ENCODE results near the gene ZNF391.
"Not testable (repeated sequence)": the region's sequence is repeated elsewhere in the genome, so short reads cannot be mapped to it uniquely, and the experiment has no call there.

The ZNF391 gene

DNA sequence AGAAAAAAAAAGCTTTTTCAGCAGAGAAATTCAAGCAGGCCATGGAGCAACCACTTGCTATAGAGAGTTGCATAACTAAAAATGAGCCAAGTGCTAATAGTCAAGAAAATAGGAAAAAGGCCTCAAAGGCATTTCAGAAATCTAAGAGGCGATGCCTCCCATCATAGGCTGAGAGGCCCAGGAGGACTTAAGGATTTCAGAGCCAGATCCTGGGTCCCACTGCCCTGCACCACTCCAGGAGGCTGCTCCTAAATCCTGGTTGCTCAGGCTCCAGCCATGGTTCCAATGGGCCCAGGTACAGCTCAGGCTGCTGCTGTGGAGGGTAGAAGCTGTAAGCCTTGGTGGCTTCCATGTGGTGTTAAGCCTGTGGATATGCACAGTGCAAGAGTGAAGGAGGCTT is 5.5 kb downstream of the ZNF391 start:
- in situ Hi-C loops (cut with HindIII; ENCODE audit: low pct_unique_long_range_greater_than_20kb, low sequenced_read_pairs) = no loop called here
- no peak for DNase-seq (ENCODE audit: low read depth in 1 of 2, low spot score in 1 of 2)

DNA sequence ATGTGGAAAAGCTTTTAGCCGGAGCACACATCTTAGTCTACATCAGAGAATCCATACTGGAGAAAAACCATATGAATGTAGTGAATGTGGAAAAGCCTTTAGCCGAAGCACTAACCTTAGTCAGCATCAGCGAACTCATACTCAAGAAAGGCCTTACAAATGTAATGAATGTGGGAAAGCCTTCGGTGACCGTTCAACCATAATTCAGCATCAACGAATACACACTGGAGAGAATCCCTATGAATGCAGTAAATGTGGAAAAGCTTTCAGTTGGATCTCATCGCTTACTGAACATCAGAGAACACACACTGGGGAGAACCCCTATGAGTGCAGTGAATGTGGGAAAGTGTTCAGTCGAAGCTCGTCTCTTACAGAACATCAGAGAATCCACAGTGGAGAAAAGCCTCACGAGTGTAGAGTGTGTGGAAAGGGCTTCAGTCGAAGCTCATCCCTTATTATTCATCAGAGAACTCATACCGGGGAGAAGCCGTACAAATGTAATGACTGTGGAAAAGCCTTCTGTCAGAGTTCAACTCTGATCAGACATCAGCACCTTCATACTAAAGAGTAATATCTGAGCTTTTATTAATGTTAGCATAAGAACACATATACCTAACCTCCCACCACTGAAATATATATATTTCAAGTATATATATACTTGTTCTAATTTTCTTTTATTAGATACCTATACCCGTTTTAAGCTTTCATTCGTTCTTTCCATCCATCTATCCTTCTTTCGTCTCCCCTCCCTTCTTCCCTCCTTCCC is 12.5 kb downstream of the ZNF391 start:
- in situ Hi-C loops (cut with HindIII; ENCODE audit: low pct_unique_long_range_greater_than_20kb, low sequenced_read_pairs) = no loop called here
- DNase-seq (ENCODE audit: low read depth in 1 of 2, low spot score in 1 of 2) = no peak
- TF ChIP-seq JUND (IDR thresholded peaks at IDR 0.05; ENCODE audit: low read depth) = no peak

More for the DNA sequence above, 5.5 kb downstream of the ZNF391 start:
- no peak for TF ChIP-seq JUND (IDR thresholded peaks at IDR 0.05; ENCODE audit: low read depth)

DNA sequence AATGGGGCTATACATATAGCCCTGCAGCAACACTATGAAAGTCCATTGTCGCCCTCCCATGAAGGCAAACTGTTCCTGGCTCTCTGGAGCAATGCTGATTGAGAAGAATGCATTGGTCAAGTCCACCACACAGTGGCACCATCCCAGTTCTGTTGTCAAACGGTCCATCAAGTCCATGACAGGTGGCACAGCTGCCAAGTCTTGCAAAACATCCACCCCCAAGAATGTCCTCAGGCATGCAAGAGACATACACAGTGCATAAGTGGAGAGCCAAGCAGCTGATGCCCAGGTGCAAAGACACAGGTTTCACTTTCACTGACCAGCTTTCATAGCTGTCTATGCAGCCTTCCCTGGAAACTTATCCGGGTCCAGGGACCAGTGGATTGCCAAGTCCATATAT is 17.5 kb downstream of the ZNF391 start:
- no peak for TF ChIP-seq JUND (IDR thresholded peaks at IDR 0.05; ENCODE audit: low read depth)
- DNase-seq (ENCODE audit: low read depth in 1 of 2, low spot score in 1 of 2) = peak in 1 of 2 experiments; percentile 83
- in situ Hi-C loops (cut with HindIII; ENCODE audit: low pct_unique_long_range_greater_than_20kb, low sequenced_read_pairs) = no loop called here

DNA sequence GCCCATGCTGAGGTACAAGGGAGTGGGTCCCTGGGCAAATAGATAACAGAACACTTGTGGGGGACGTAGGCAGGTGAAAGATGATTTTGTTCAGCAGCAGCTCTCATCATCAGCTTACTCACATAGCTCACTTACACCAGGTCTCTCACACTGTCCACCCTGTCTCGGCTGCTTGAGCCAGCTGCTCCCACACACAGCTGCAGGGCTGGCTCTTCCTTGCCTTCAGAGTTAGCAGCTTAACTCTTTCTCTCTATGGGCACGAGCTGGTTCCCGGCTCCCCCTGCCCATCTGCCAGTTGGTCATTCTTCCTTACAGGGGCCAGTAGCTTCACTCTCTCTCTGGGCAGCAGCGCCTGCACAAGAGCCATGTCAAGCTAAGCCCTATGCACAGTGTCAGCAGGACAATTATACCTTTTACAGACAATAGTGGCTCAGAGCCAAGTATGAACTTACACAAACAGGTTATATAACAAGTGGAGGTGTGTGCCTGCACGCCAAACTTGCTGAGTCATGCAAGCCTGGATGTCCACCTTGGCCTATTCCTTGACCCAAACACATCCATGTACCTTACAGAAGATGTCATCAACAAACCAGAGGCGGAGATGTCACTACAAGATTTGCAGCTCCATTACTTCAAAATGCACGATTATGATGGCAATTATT is 18.7 kb downstream of the ZNF391 start:
- in situ Hi-C loops (cut with HindIII; ENCODE audit: low pct_unique_long_range_greater_than_20kb, low sequenced_read_pairs) = no loop called here
- no peak for TF ChIP-seq JUND (IDR thresholded peaks at IDR 0.05; ENCODE audit: low read depth)
- DNase-seq (ENCODE audit: low read depth in 1 of 2, low spot score in 1 of 2) = peak in 1 of 2 experiments; percentile 41

DNA sequence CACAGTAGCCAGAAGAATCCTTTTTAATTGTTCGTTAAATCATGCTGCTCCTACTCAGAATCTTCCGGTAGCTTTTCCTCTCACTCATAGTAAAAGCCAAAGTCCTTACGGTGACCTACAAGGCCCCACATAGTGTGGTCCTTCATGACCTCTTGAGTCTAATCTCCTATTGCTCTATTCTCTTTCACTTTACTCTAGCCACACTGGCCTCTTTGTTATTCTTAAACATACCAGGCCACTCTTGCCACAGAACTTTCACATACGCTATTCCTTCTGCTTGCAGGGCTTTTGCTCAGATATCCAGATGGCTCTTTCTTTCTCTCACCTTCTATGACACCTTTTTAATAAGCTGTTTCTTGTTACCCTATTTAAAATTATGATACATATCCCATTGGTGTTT is 25.7 kb downstream of the ZNF391 start:
- in situ Hi-C loops (cut with HindIII; ENCODE audit: low pct_unique_long_range_greater_than_20kb, low sequenced_read_pairs) = no loop called here
- no peak for DNase-seq (ENCODE audit: low read depth in 1 of 2, low spot score in 1 of 2)
- no peak for TF ChIP-seq JUND (IDR thresholded peaks at IDR 0.05; ENCODE audit: low read depth)

DNA sequence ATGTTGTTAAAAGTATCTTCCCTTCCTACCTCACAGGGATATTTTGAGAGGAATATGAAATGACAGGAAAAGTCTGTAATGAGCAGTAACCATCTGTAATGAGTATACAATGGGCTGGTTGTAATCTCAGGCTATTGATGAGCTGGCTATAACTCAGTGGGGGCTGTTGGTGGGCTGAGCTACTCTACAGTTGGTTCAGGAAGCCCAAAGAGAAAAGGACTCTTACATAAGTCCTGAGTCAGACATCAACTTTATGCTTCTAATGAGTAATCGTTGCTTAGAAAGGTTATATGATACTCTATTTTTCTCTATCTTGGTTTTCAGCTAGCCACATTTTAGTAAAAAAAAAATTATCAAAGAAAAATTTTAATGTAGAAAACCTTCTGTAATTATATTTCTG is 26.4 kb downstream of the ZNF391 start:
- no peak for DNase-seq (ENCODE audit: low read depth in 1 of 2, low spot score in 1 of 2)
- in situ Hi-C loops (cut with HindIII; ENCODE audit: low pct_unique_long_range_greater_than_20kb, low sequenced_read_pairs) = no loop called here
- TF ChIP-seq JUND (IDR thresholded peaks at IDR 0.05; ENCODE audit: low read depth) = no peak

DNA sequence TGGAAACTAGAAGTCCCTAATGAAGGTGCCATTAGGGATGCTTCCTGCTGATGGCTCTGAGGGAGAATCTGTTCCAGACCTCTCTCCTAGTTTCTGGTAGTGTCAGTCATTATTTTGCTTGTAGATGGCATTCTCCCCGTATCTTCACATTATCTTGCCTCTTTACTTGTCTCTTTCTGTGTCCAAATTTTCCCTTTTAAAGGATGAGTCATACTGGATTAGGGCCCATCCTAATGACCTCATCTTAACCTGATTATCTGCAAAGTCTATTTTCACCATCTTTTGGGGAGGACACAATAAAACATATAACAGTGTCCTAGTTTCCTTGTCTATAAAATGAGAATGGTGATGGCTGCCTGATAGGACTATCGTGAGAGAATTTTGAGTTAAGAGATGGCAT is 27.3 kb downstream of the ZNF391 start:
- DNase-seq (ENCODE audit: low read depth in 1 of 2, low spot score in 1 of 2) = no peak
- in situ Hi-C loops (cut with HindIII; ENCODE audit: low pct_unique_long_range_greater_than_20kb, low sequenced_read_pairs) = no loop called here
- TF ChIP-seq JUND (IDR thresholded peaks at IDR 0.05; ENCODE audit: low read depth) = no peak

DNA sequence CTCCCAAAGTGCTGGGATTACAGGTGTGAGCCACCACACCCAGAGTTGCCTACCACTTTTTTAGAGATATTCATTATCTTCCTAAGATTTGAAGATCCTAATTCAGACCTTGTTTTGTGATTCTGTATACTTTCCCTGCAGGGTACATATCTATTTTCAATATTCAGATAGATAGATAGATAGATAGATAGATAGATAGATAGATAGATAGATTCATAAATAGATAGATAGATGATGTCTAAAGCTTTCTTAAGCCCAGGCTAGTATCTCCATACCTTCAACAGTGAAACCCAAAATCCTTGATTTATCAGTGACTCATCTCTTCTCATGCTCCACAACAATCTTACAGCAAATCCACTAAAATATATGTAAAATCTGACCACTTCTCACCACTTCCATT is 30.8 kb downstream of the ZNF391 start:
- TF ChIP-seq JUND (IDR thresholded peaks at IDR 0.05; ENCODE audit: low read depth) = no peak
- in situ Hi-C loops (cut with HindIII; ENCODE audit: low pct_unique_long_range_greater_than_20kb, low sequenced_read_pairs) = no loop called here
- no peak for DNase-seq (ENCODE audit: low read depth in 1 of 2, low spot score in 1 of 2)

DNA sequence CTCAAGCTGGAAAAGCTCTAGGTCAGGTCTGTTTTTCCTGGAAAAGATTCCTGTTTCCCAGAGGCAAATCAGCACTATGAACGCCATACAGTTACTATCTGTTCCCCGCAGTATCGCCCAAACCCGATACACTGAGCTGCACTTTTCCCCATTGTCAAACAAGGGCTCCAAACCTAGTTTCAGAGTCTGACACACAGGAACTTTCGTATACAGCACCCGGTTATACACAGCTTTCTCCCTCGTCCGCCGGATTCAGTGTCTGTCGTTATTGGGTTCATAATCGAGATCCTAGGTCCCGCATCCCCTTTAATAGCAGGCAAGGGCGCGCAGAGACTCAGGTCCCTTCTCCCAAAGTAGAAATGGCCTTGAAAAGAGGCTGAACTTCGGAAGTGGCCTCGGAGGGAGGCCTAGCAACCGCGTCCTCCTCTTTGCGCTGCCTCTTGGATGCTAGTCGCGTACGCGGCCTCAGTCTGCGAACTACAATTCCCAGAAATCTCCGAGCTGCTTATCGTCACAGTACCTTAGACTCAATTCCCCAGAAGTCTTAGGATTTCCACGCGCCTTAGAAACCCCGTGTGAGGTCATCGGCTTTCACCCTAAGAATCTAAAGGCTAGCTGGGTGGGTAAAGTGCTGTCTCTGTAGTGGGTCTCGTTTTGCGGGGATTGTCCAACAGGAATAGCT is 34.2 kb downstream of the ZNF391 start:
- in situ Hi-C loops (cut with HindIII; ENCODE audit: low pct_unique_long_range_greater_than_20kb, low sequenced_read_pairs) = no loop called here
- DNase-seq (ENCODE audit: low read depth in 1 of 2, low spot score in 1 of 2) = no peak

DNA sequence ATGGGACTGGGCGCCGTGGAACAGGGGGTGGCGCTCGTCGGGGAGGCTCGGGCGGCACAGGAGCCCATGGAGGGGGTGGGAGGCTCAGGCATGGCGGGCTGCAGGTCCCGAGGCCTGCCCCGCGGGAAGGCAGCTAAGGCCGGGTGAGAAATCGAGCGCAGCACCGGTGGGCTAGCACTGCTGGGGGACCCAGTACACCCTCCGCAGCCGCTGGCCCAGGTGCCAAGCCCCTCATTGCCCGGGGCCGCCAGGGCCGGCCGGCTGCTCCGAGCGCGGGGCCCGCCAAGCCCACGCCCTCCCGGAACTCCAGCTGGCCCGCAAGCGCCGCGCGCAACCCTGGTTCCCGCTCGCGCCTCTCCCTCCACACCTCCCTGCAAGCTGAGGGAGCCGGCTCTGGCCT is 36.3 kb downstream of the ZNF391 start:
- in situ Hi-C loops (cut with HindIII; ENCODE audit: low pct_unique_long_range_greater_than_20kb, low sequenced_read_pairs); DNase-seq (ENCODE audit: low read depth in 1 of 2, low spot score in 1 of 2): not testable (repeated sequence)

More for the DNA sequence above, 34.2 kb downstream of the ZNF391 start:
- no peak for TF ChIP-seq JUND (IDR thresholded peaks at IDR 0.05; ENCODE audit: low read depth)

DNA sequence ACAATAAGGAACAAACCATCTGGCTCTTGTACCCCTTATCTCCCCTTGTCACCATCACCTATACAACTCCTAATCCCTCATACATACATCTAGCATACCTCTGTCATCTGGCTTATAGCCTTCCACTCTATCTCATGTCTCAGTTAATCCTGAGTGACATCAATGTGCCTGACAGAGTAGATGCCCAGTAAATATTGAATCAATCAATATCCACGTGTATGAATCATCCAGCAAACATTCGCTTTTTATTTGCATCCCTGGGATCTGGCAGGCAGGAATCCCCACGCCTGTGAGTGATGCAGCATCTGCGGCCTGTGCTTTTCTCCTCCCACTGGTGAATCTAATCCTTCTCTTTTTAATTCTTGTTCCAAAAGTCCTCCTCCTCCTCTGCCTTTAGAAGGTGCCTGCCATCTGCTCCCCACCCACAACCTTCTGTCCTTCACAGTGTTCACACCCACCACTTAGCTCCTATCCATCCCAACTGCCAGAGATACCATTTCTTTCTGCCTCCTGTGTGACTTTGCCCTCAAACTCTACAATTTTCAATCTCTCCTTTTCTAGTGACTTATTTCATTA is 37.6 kb downstream of the ZNF391 start:
- in situ Hi-C loops (cut with HindIII; ENCODE audit: low pct_unique_long_range_greater_than_20kb, low sequenced_read_pairs) = no loop called here
- DNase-seq (ENCODE audit: low read depth in 1 of 2, low spot score in 1 of 2) = no peak
- TF ChIP-seq JUND (IDR thresholded peaks at IDR 0.05; ENCODE audit: low read depth) = no peak

DNA sequence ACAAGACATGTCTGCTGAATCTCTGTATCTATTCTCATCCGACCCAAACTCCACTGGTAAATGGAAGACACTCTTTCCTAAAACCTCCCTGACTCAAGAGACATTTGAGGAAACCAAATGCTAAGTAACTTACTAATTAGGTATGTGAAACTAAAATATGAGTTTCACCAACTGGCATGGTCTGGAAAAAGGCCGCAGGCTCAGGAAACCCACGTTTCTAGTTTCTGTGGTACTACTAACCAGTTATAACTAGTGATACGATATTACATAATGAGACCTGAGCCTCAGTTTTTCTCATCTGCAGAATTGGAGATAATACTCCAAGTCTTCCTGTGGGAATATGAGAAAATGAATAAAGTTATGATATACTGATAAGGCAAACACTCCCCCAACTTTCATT is 39.9 kb downstream of the ZNF391 start:
- in situ Hi-C loops (cut with HindIII; ENCODE audit: low pct_unique_long_range_greater_than_20kb, low sequenced_read_pairs) = no loop called here
- no peak for TF ChIP-seq JUND (IDR thresholded peaks at IDR 0.05; ENCODE audit: low read depth)
- DNase-seq (ENCODE audit: low read depth in 1 of 2, low spot score in 1 of 2) = no peak

DNA sequence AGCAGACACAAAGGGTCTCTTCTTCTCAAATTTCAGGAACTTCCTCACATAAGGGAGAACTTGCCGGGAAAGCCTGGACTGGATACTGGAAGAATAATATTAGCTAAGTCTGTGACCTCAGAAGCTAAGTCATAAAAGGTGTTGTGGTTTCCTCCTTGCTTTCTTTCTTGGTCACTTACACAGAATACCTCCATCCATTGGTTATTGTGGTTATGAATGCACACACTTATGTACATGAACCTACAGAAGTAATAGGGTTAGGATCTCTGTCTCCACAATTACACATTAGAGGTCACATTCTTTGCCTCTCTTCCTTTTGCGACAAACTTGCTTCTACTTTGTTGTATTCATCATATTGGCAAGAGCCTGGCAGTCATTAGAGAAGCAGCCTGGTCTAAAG is 40.4 kb downstream of the ZNF391 start:
- no peak for DNase-seq (ENCODE audit: low read depth in 1 of 2, low spot score in 1 of 2)
- no peak for TF ChIP-seq JUND (IDR thresholded peaks at IDR 0.05; ENCODE audit: low read depth)
- in situ Hi-C loops (cut with HindIII; ENCODE audit: low pct_unique_long_range_greater_than_20kb, low sequenced_read_pairs) = no loop called here

All from T47D (cell line).